ENCODE measurements around the gene RNF32. TPM values are rescaled to one million over a fixed set of nuclear protein-coding genes. Genes with fewer than 3 reads are reported as not detected.

The RNF32 gene
- total RNA-seq, 1 experiment from 2014 or later: 3.5 TPM

- H3K9me3 ChIP-seq (ENCODE audit: control insufficient read depth, insufficient read depth, low read depth, low read length): no peaks in the 10 kb centered on the region
- DNase-seq (ENCODE audit: low read depth, low spot score): no peak
- H3K4me3 ChIP-seq (ENCODE audit: low read depth in 2 of 2, low read length in 2 of 2): no peak overlapping the region
- no peak overlapping the region for H3K27ac ChIP-seq (ENCODE audit: low read length)
- ChIA-PET POLR2A (no interaction called here), CTCF (no interaction called here)
- H3K27me3 ChIP-seq (ENCODE audit: control insufficient read depth, insufficient read depth, low read length): no peaks in the 10 kb centered on the region
- H3K36me3 ChIP-seq (ENCODE audit: control insufficient read depth, insufficient read depth, low read length): no peaks in the 10 kb centered on the region
- no peak for TF ChIP-seq CTCF (IDR thresholded peaks at IDR 0.05)
- TF ChIP-seq REST (IDR thresholded peaks at IDR 0.05; ENCODE audit: insufficient read depth in 1 of 2, low read depth in 2 of 2, low read length in 1 of 2): no peak
- TF ChIP-seq POLR2AphosphoS5 (IDR thresholded peaks at IDR 0.05; ENCODE audit: low read depth, low read length): no peak
- TF ChIP-seq TCF7L2 (IDR thresholded peaks at IDR 0.05; ENCODE audit: low read depth, low read length): no peak
- no peak for TF ChIP-seq SIN3A (IDR thresholded peaks at IDR 0.05; ENCODE audit: borderline replicate concordance, insufficient read depth, low read depth, low read length)
- in situ Hi-C loops (cut with HindIII; ENCODE audit: low pct_unique_long_range_greater_than_20kb, low sequenced_read_pairs) (no loop called here), intact Hi-C loops (cut with micrococcal nuclease; ENCODE audit: unreplicated experiment) (no loop called here)
- BruUV-seq (replicated peaks): no TSS peak
- no peak for ATAC-seq
- peaks cover 6% of the 10 kb centered on the region; the same call in 1 of the 2 replicates for H3K4me1 ChIP-seq (ENCODE audit: control insufficient read depth, insufficient read depth, low read length)
Observed at GRCh38 chr7:156610130-156610529, 30.4 kb upstream of the RNF32 start.

- CTCF ChIA-PET: no interaction called here
- in situ Hi-C loops (cut with HindIII; ENCODE audit: low pct_unique_long_range_greater_than_20kb, low sequenced_read_pairs): no loop called here
Observed at GRCh38 chr7:156610601-156611000, 30.0 kb upstream of the RNF32 start.

More at GRCh38 chr7:156610601-156611000, 30.0 kb upstream of the RNF32 start:
- intact Hi-C loops (cut with micrococcal nuclease; ENCODE audit: unreplicated experiment): no loop called here
- Histone ChIP-seq H3K27me3 (ENCODE audit: control insufficient read depth, insufficient read depth, low read length) (no peaks in the 10 kb centered on the region), H3K4me3 (ENCODE audit: low read depth in 2 of 2, low read length in 2 of 2) (no peak overlapping the region), H3K27ac (ENCODE audit: low read length) (no peak overlapping the region), H3K36me3 (ENCODE audit: control insufficient read depth, insufficient read depth, low read length) (no peaks in the 10 kb centered on the region), H3K9me3 (ENCODE audit: control insufficient read depth, insufficient read depth, low read depth, low read length) (no peaks in the 10 kb centered on the region), H3K4me1 (ENCODE audit: control insufficient read depth, insufficient read depth, low read length) (peaks cover 6% of the 10 kb centered on the region; the same call in 1 of the 2 replicates)
- no TSS peak for BruUV-seq (replicated peaks)
- DNase-seq (ENCODE audit: low read depth, low spot score): no peak
- no peak for ATAC-seq
- POLR2A ChIA-PET: no interaction called here
- TF ChIP-seq CTCF (IDR thresholded peaks at IDR 0.05): no peak
